ENCODE results near the gene MAMLD1.

MAMLD1 gene

DNA sequence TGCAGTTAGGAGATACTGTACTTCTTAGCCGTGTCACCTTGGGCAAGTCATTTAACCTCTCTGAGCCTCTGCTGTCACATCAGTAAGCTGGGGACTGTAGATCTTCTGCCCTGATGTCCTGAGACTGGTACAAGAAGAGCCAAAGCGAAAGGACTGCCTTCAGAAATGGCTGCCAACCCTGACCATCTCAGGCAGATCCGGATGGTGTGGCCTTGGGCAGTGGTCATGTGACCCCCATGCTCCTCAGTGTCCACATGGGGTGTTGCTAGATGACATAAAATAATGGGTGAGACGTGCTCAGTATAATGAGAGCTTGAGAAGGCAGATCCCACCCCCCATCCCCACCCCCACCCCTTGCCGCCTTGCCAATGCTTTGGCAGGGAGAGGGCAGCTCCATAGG, 144.9 kb downstream of the MAMLD1 start:
- no peak overlapping the region for H3K27ac Mint-ChIP-seq
- no peaks in the 10 kb centered on the region for H3K4me1 Mint-ChIP-seq
- no peaks in the 10 kb centered on the region for H3K27me3 Mint-ChIP-seq

DNA sequence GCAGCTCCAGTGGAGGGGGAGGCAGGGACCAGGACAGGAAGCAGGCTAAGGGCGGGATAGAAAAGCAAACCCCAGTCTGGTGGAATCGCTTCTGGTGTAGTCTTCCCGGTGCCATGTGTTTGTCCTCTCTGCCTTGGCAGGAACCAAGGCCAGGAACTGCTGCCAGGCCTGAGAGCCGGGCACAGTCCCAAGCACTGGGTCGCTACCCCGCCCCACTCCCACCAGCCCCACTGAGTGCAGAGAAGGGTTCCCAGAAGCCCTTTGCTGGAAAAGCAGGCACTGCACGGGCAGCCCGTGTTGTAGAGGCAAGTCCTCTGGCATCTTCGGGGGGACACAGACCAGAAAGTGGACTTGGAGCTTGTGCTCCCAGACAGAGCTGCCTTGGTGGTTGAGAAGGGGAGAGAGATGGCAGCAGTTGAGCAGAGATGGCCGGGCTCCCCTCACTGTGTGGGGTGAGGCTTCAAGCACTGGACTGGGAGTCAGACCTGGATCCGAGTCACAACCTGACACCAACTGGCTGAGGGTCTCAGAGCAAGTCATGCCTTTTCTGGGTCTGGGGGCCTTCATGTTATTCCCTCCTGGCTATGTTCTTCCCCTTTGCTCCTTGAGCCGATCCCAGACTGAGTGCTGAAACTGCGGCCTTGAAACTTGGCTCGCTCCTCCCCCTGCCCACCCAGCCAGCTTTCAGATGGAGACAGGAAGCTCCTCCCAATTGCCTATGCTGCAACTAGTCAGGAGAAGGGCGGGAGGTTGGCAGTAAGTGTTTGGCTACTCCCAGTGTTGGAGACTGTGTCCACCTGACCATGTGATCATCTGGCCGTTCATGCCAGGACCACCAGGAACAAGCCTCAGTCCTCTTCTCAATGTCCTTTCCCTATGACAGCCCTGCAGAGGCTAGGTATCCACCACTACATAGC, 145.6 kb downstream of the MAMLD1 start:
- Mint-ChIP-seq H3K4me3 (no peak overlapping the region), H3K36me3 (no peaks in the 10 kb centered on the region), H3K4me1 (no peaks in the 10 kb centered on the region)

More for the DNA sequence above, 144.9 kb downstream of the MAMLD1 start:
- no peaks in the 10 kb centered on the region for H3K36me3 Mint-ChIP-seq
- no peak overlapping the region for H3K4me3 Mint-ChIP-seq
- no peaks in the 10 kb centered on the region for H3K9me3 Mint-ChIP-seq

GRCh38 chrX:150509703-150510102, 146.6 kb downstream of the MAMLD1 start:
- Mint-ChIP-seq H3K4me3 (no peak overlapping the region), H3K27ac (no peak overlapping the region), H3K27me3 (no peaks in the 10 kb centered on the region), H3K9me3 (no peaks in the 10 kb centered on the region), H3K36me3 (no peaks in the 10 kb centered on the region), H3K4me1 (no peaks in the 10 kb centered on the region)

More for the DNA sequence above, 145.6 kb downstream of the MAMLD1 start:
- H3K27ac Mint-ChIP-seq: no peak overlapping the region
- H3K9me3 Mint-ChIP-seq: no peaks in the 10 kb centered on the region
- H3K27me3 Mint-ChIP-seq: no peaks in the 10 kb centered on the region

- no peaks in the 10 kb centered on the region for H3K4me1 Mint-ChIP-seq
- H3K27me3 Mint-ChIP-seq: no peaks in the 10 kb centered on the region
- H3K27ac Mint-ChIP-seq: no peak overlapping the region
- H3K4me3 Mint-ChIP-seq: no peak overlapping the region
- H3K36me3 Mint-ChIP-seq: no peaks in the 10 kb centered on the region
- H3K9me3 Mint-ChIP-seq: no peaks in the 10 kb centered on the region
Observed at GRCh38 chrX:150512461-150512901, 149.4 kb downstream of the MAMLD1 start.

DNA sequence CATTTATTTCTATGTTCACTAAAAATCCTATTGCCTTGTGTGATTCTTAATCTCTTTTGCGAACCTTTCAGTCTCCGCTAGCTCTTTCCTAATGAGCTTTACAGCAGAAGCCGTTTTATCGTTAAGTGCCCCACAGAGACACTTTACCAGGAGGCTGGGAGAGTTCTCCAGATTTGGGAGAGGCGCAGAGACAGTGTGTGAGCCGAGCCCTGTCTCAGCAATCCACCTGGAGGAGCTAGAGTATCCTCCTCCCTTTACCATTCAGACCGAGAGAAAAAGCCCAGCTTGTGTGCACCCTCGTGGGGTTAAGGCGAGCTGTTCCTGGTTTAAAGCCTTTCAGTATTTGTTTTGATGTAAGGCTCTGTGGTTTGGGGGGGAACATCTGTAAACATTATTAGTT, 150.4 kb downstream of the MAMLD1 start:
- H3K27ac Mint-ChIP-seq: no peak overlapping the region
- H3K27me3 Mint-ChIP-seq: no peaks in the 10 kb centered on the region
- H3K4me3 Mint-ChIP-seq: no peak overlapping the region
- no peaks in the 10 kb centered on the region for H3K4me1 Mint-ChIP-seq
- H3K36me3 Mint-ChIP-seq: no peaks in the 10 kb centered on the region
- H3K9me3 Mint-ChIP-seq: no peaks in the 10 kb centered on the region

GRCh38 chrX:150514462-150514861, 151.3 kb downstream of the MAMLD1 start:
- H3K27ac Mint-ChIP-seq: no peak overlapping the region
- no peaks in the 10 kb centered on the region for H3K27me3 Mint-ChIP-seq
- H3K4me1 Mint-ChIP-seq: no peaks in the 10 kb centered on the region
- H3K36me3 Mint-ChIP-seq: no peaks in the 10 kb centered on the region
- no peak overlapping the region for H3K4me3 Mint-ChIP-seq
- no peaks in the 10 kb centered on the region for H3K9me3 Mint-ChIP-seq

- no peaks in the 10 kb centered on the region for H3K27me3 Mint-ChIP-seq
- no peak overlapping the region for H3K4me3 Mint-ChIP-seq
- no peak overlapping the region for H3K27ac Mint-ChIP-seq
- H3K9me3 Mint-ChIP-seq: no peaks in the 10 kb centered on the region
- H3K36me3 Mint-ChIP-seq: no peaks in the 10 kb centered on the region
- no peaks in the 10 kb centered on the region for H3K4me1 Mint-ChIP-seq
Observed at GRCh38 chrX:150515801-150516200, 152.7 kb downstream of the MAMLD1 start.

DNA sequence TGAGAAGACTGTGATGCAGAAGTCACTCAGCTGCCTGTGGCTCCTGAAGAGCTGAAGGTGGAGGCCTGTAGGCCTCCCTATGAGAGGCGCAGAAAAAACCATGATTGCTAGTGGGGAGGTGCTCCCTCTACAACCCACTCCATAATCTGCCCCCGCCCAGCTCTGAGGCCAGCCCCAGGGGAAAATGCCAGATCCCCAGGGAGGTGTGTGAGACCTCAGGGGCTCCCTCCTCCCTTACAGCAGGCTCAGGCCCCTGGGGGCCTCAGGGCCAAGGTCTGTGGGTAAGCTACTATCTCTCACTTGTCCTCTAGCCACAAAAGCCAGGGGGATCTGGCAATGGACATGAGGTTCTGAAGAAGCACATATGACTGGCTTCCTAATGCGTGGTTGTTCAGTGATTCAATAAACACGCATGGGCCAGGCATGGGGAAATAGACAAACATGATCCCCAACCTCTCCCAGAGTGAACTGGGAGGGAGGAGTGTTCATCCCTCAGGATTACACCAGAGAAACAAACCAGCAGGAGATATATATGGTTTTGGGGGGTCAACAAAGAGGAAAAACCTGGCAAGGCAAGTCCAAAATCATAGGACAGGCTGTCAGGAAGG, 154.3 kb downstream of the MAMLD1 start:
- no peaks in the 10 kb centered on the region for H3K9me3 Mint-ChIP-seq
- no peaks in the 10 kb centered on the region for H3K27me3 Mint-ChIP-seq
- no peaks in the 10 kb centered on the region for H3K36me3 Mint-ChIP-seq
- H3K4me3 Mint-ChIP-seq: no peak overlapping the region
- H3K4me1 Mint-ChIP-seq: no peaks in the 10 kb centered on the region
- H3K27ac Mint-ChIP-seq: no peak overlapping the region

GRCh38 chrX:150522494-150522893, 159.4 kb downstream of the MAMLD1 start:
- no peaks in the 10 kb centered on the region for H3K36me3 Mint-ChIP-seq
- no peaks in the 10 kb centered on the region for H3K4me1 Mint-ChIP-seq

GRCh38 chrX:150525061-150525919, 162.2 kb downstream of the MAMLD1 start:
- Mint-ChIP-seq H3K9me3 (no peaks in the 10 kb centered on the region), H3K4me3 (no peak overlapping the region), H3K27ac (no peak overlapping the region), H3K36me3 (no peaks in the 10 kb centered on the region), H3K27me3 (no peaks in the 10 kb centered on the region), H3K4me1 (no peaks in the 10 kb centered on the region)

More at GRCh38 chrX:150522494-150522893, 159.4 kb downstream of the MAMLD1 start:
- Mint-ChIP-seq H3K4me3 (no peak overlapping the region), H3K27ac (no peak overlapping the region), H3K27me3 (no peaks in the 10 kb centered on the region), H3K9me3 (no peaks in the 10 kb centered on the region)

DNA sequence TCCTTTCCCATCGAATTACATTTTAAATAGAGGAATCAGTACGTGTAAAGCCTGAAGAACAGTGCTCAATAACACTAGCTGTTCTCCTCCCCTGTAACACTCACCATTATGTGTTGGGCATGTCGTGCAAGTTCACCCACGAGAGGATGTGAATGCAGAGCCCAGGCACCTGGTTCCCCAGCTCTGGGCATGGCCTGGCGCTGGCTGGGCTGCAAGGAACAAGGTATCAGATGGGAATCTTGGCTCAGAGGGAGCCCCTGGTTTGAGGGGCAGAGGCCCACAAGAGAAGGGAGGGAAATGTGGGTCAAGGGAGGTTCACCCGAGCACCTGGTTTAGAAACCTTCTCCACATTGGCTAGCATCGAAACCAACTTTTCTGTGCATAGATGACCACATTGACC, 163.6 kb downstream of the MAMLD1 start:
- Mint-ChIP-seq H3K4me3 (no peak overlapping the region), H3K36me3 (no peaks in the 10 kb centered on the region), H3K27me3 (no peaks in the 10 kb centered on the region), H3K27ac (no peak overlapping the region), H3K9me3 (no peaks in the 10 kb centered on the region), H3K4me1 (no peaks in the 10 kb centered on the region)

DNA sequence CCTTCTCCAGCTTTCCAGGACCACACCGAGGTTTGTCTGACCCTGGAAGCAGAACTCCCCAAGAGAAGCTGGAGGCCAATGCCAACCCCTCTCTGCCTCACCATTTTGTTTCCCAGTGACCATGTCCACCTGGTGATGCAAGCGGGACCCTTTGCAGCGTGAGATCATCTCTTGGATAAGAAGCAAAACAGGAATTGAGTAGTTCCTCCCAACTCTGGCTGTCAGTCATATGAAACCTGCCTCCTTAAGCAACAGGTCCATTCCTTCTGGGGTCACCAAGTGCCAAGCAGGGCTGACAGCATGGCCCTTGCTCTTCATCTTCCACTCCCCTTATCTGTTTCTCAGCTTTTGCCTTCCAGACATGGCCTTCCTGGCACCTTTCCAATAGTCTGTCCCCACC, 164.0 kb downstream of the MAMLD1 start:
- H3K4me1 Mint-ChIP-seq: no peaks in the 10 kb centered on the region
- H3K36me3 Mint-ChIP-seq: no peaks in the 10 kb centered on the region
- no peak overlapping the region for H3K27ac Mint-ChIP-seq
- H3K27me3 Mint-ChIP-seq: no peaks in the 10 kb centered on the region
- no peaks in the 10 kb centered on the region for H3K9me3 Mint-ChIP-seq
- H3K4me3 Mint-ChIP-seq: no peak overlapping the region

- H3K4me1 Mint-ChIP-seq: no peaks in the 10 kb centered on the region
- H3K27ac Mint-ChIP-seq: no peak overlapping the region
- H3K4me3 Mint-ChIP-seq: no peak overlapping the region
- H3K36me3 Mint-ChIP-seq: no peaks in the 10 kb centered on the region
- no peaks in the 10 kb centered on the region for H3K27me3 Mint-ChIP-seq
- peaks cover 11% of the 10 kb centered on the region for H3K9me3 Mint-ChIP-seq
Observed at GRCh38 chrX:150529587-150529986, 166.5 kb downstream of the MAMLD1 start.

DNA sequence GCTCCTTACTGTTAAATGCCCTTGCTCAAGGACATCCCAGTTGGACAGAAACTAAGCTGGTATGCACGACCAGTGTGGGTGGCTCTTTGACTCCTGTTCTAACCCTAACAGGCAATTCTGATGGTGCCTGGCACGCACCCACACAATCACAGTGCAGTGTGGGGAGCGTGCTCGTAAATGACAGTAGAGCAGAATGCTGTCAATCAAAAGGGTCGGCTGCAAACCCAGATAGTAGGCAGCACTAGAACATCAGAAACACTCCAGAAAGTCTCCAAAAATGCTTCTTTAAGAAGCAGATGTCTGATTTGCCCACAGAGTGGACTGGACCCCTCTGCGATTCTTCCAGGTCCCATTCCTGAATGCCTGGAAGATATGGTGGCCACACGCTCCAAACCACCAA, 167.7 kb downstream of the MAMLD1 start:
- Mint-ChIP-seq H3K27ac (no peak overlapping the region), H3K4me1 (no peaks in the 10 kb centered on the region)

DNA sequence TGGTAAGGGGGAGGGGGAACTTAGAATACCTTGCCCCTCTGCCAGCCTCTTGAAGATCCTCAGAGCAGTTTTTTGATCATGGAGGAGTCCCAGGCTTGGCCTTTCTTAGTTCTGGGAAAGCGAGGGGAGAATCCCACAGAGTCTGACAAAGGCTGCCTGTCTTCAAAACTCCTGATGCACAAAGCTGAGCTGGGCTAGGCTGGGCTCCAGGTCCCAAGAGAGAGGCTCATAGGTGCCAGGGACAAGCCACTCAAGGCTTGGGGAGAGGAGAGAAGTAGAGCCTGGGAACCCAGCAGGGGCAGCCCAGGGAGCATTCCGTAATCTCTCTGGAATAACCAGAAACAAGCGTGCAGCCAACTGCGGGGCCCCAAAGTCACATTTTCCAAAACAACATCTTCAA, 168.3 kb downstream of the MAMLD1 start:
- Mint-ChIP-seq H3K27ac (no peak overlapping the region), H3K4me3 (no peak overlapping the region), H3K9me3 (peaks cover 11% of the 10 kb centered on the region), H3K4me1 (no peaks in the 10 kb centered on the region), H3K27me3 (no peaks in the 10 kb centered on the region), H3K36me3 (no peaks in the 10 kb centered on the region)

More for the DNA sequence above, 167.7 kb downstream of the MAMLD1 start:
- H3K36me3 Mint-ChIP-seq: no peaks in the 10 kb centered on the region
- H3K27me3 Mint-ChIP-seq: no peaks in the 10 kb centered on the region
- H3K4me3 Mint-ChIP-seq: no peak overlapping the region
- H3K9me3 Mint-ChIP-seq: peaks cover 11% of the 10 kb centered on the region
